Tibial artery (tissue), 4 donors: Measurements from ENCODE around the gene GJC1.

Experiments used
- DNase-seq, 2 donors: peaks; one replicate each; pipeline ENCODE4 v3.0.0-alpha.2; 2019
- H3K27ac ChIP-seq, 2 donors: fragments of 200-600 bp; sonication (generic) in 1 of 2; 1 replicate in 1 of 2; 2 replicates in 1 of 2; pipeline ENCODE4 v1.5.1; 2018 to 2019; ENCODE audit warnings: mild to moderate bottlenecking in 1 of 2
- H3K27me3 ChIP-seq, 2 donors: fragments of 200-600 bp; sonication (generic) in 1 of 2; one replicate each; pipeline versions ENCODE4 v1.5.1 to v1.6.0; 2016 to 2019
- H3K36me3 ChIP-seq, 3 donors: fragments of 200-600 bp; sonication (generic) in 2 of 3; one replicate each; pipeline ENCODE4 v1.5.1; 2016 to 2019; ENCODE audit warnings: mild to moderate bottlenecking in 2 of 3
- H3K4me1 ChIP-seq, 4 donors: fragments of 200-600 bp; sonication (generic) in 2 of 4; 1 replicate in 3 of 4; 2 replicates in 1 of 4; pipeline ENCODE4 v1.5.1; 2016 to 2019
- H3K4me3 ChIP-seq, 2 donors: fragments of 200-600 bp; sonication (generic) in 1 of 2; 1 replicate in 1 of 2; 2 replicates in 1 of 2; pipeline ENCODE4 v1.5.1; 2018 to 2019; ENCODE audit warnings: mild to moderate bottlenecking in 2 of 2
- H3K9me3 ChIP-seq, 3 donors: fragments of 200-600 bp; sonication (generic) in 1 of 3; one replicate each; pipeline ENCODE4 v1.5.1; 2016 to 2019
- CTCF ChIP-seq, 2 experiments: fragments of 200-600 bp in 1 of 2; fragments of 450-650 bp in 1 of 2; IDR thresholded peaks; one replicate each; pipeline ENCODE4 v1.5.1; 2017 to 2019; ENCODE audit warnings: antibody characterized with exemption in 2 of 2, mild to moderate bottlenecking in 1 of 2, moderate library complexity in 1 of 2
- intact Hi-C: fragments of 100-400 bp; cut with DNase I; formaldehyde crosslinking; loops from one replicate; pipeline ENCODE4 v1.15.0; 2023; ENCODE audit warnings: low total_unique reads

GJC1 gene

GRCh38 chr17:44872131-44872768, 42.2 kb upstream of the GJC1 start:
- intact Hi-C loops, result no loop called here
- no peak for TF ChIP-seq CTCF (IDR thresholded peaks at IDR 0.05)
- H3K9me3 ChIP-seq, result no peaks in the 10 kb centered on the region
- no peak overlapping the region for H3K4me3 ChIP-seq
- H3K4me1 ChIP-seq, result no peaks in the 10 kb centered on the region
- H3K27ac ChIP-seq, result no peak overlapping the region
- H3K27me3 ChIP-seq, result no peaks in the 10 kb centered on the region
- peaks cover 51 to 100% (median 92%) of the 10 kb centered on the region in 3 donors for H3K36me3 ChIP-seq
- peak; percentile 26 to 63 for DNase-seq

- H3K4me3 ChIP-seq, result no peak overlapping the region
- no peaks in the 10 kb centered on the region for H3K4me1 ChIP-seq
- peak in 1 of 2 donors; percentile 28 for DNase-seq
- H3K9me3 ChIP-seq, result no peaks in the 10 kb centered on the region
- no peak overlapping the region for H3K27ac ChIP-seq
- peaks cover 51 to 99% (median 89%) of the 10 kb centered on the region in 3 donors for H3K36me3 ChIP-seq
- no peaks in the 10 kb centered on the region for H3K27me3 ChIP-seq
- TF ChIP-seq CTCF (IDR thresholded peaks at IDR 0.05), result no peak
- intact Hi-C loops, result no loop called here
Observed at GRCh38 chr17:44871556-44871955, 41.5 kb upstream of the GJC1 start.

GRCh38 chr17:44867841-44868240, 37.8 kb upstream of the GJC1 start:
- intact Hi-C loops, result no loop called here
- no peak overlapping the region for H3K27ac ChIP-seq
- no peak overlapping the region for H3K4me3 ChIP-seq
- H3K9me3 ChIP-seq, result no peaks in the 10 kb centered on the region
- H3K27me3 ChIP-seq, result no peaks in the 10 kb centered on the region
- no peaks in the 10 kb centered on the region for H3K4me1 ChIP-seq
- no peak for TF ChIP-seq CTCF (IDR thresholded peaks at IDR 0.05)
- no peak for DNase-seq
- peaks cover 45 to 96% (median 82%) of the 10 kb centered on the region in 3 donors for H3K36me3 ChIP-seq

GRCh38 chr17:44865931-44866330, 35.8 kb upstream of the GJC1 start:
- intact Hi-C loops, result loop anchor here (2.0 kb wide), 1 partner anchor 91 kb away; no protein-coding TSS in a partner anchor
- Histone ChIP-seq H3K36me3 (peaks cover 37 to 96% (median 83%) of the 10 kb centered on the region in 3 donors), H3K27ac (no peak overlapping the region), H3K4me1 (no peaks in the 10 kb centered on the region), H3K4me3 (no peak overlapping the region), H3K9me3 (no peaks in the 10 kb centered on the region), H3K27me3 (no peaks in the 10 kb centered on the region)
- no peak for TF ChIP-seq CTCF (IDR thresholded peaks at IDR 0.05)
- peak in 1 of 2 donors; percentile 17 for DNase-seq

GRCh38 chr17:44865231-44865660, 35.2 kb upstream of the GJC1 start:
- intact Hi-C loops, result loop anchor here (2.0 kb wide), 1 partner anchor 90 kb away; no protein-coding TSS in a partner anchor
- peak; percentile 88 to 91 for TF ChIP-seq CTCF (IDR thresholded peaks at IDR 0.05)
- no peak overlapping the region for H3K27ac ChIP-seq

More at GRCh38 chr17:44865231-44865660, 35.2 kb upstream of the GJC1 start:
- H3K4me3 ChIP-seq, result no peak overlapping the region
- H3K9me3 ChIP-seq, result no peaks in the 10 kb centered on the region
- H3K27me3 ChIP-seq, result no peaks in the 10 kb centered on the region
- H3K4me1 ChIP-seq, result no peaks in the 10 kb centered on the region
- H3K36me3 ChIP-seq, result peaks cover 39 to 96% (median 84%) of the 10 kb centered on the region in 3 donors
- peak; percentile 60 to 67 for DNase-seq
